Loucy (cell line): ENCODE measurements around the gene ATXN2L.

Experiments
- EZH2phosphoT487 ChIP-seq: fragments of 200-600 bp; IDR thresholded peaks from 2 replicates; pipeline ENCODE4 v1.6.1; 2018; ENCODE audit warnings: antibody characterized with exemption, mild to moderate bottlenecking, moderate library complexity, borderline replicate concordance
- TF ChIP-seq, protein P1 (sequence below): fragments of 200-600 bp; sonication (generic); conservative IDR thresholded peaks from 2 replicates; pipeline ENCODE4 v1.5.1; 2014; ENCODE audit warnings: mild to moderate bottlenecking, antibody characterized with exemption, low read length

DNA sequence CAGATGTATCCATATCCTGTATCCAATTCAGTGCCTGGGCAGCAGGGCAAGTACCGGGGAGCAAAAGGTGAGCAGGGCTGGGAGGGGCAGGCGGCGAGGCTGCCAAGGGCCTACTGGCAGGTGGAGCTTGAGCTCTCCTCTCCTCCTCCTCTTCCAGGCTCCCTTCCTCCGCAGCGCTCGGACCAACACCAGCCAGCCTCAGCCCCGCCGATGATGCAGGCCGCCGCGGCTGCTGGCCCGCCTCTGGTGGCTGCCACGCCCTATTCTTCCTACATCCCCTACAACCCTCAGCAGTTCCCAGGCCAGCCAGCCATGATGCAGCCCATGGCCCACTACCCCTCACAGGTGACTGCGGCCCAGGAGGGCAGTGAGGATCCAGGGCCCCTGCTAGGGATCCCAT, 11.6 kb downstream of the ATXN2L start:
- TF ChIP-seq, protein P1, sequence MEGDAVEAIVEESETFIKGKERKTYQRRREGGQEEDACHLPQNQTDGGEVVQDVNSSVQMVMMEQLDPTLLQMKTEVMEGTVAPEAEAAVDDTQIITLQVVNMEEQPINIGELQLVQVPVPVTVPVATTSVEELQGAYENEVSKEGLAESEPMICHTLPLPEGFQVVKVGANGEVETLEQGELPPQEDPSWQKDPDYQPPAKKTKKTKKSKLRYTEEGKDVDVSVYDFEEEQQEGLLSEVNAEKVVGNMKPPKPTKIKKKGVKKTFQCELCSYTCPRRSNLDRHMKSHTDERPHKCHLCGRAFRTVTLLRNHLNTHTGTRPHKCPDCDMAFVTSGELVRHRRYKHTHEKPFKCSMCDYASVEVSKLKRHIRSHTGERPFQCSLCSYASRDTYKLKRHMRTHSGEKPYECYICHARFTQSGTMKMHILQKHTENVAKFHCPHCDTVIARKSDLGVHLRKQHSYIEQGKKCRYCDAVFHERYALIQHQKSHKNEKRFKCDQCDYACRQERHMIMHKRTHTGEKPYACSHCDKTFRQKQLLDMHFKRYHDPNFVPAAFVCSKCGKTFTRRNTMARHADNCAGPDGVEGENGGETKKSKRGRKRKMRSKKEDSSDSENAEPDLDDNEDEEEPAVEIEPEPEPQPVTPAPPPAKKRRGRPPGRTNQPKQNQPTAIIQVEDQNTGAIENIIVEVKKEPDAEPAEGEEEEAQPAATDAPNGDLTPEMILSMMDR, result no peak
- no peak for TF ChIP-seq EZH2phosphoT487
